ENCODE measurements around the gene MLPH.

GRCh38 chr2:237517163-237517562 lies 30.1 kb downstream of the MLPH start:
- no peak for TF ChIP-seq CTCF (IDR thresholded peaks at IDR 0.05; ENCODE audit: insufficient read depth, low read length, poor library complexity, severe bottlenecking)
- TF ChIP-seq EZH2phosphoT487 (conservative IDR thresholded peaks at IDR 0.05; ENCODE audit: low read length), result no peak
